Measurements from ENCODE around the gene IL1RL2. TPM values are rescaled to one million over a fixed set of nuclear protein-coding genes. Genes with fewer than 3 reads are reported as not detected.

Gene IL1RL2
- total and polyA plus RNA-seq, 2 donors (not counting 1 experiment from before 2014, with no cell fraction given), result 0.28 to 2.6 TPM

- no peak overlapping the region for H3K4me2 ChIP-seq (ENCODE audit: extremely low read depth, insufficient read depth, low read length)
- H3K79me2 ChIP-seq (ENCODE audit: control insufficient read depth, insufficient read depth, low read length), result peaks cover 23% of the 10 kb centered on the region
- peaks cover 14% of the 10 kb centered on the region for H3K36me3 ChIP-seq (ENCODE audit: control insufficient read depth, insufficient read depth, low read length)
These were observed 32.5 kb upstream of the IL1RL2 start for GRCh38 chr2:102154364-102154763.

GRCh38 chr2:102154946-102155702 is 31.7 kb upstream of the IL1RL2 start:
- peak in 1 of 2 donors; percentile 33 for DNase-seq (ENCODE audit: low read depth in 2 of 2)
- TF ChIP-seq EZH2 (IDR thresholded peaks at IDR 0.05; ENCODE audit: low read length, missing control alignments) (no peak), CTCF (conservative IDR thresholded peaks at IDR 0.05 in 1 of 2, IDR thresholded peaks at IDR 0.05 in 1 of 2; ENCODE audit: low read depth in 1 of 2, low read length in 2 of 2) (no peak)
- no peaks in the 10 kb centered on the region for H4K20me1 ChIP-seq (ENCODE audit: control insufficient read depth, extremely low read depth, insufficient read depth, low read length)
- H3K27ac ChIP-seq (ENCODE audit: insufficient read depth, low read length), result peak overlapping the region; percentile 23
- no peak overlapping the region for H3K4me3 ChIP-seq (replicated peaks in 1 of 4; ENCODE audit: control extremely low read depth in 1 of 4, insufficient read depth in 1 of 4, low read depth in 3 of 4, low read length in 4 of 4)
- H3K9me3 ChIP-seq (ENCODE audit: control insufficient read depth, insufficient read depth, low read depth, low read length), result no peaks in the 10 kb centered on the region
- H3K4me1 ChIP-seq (ENCODE audit: control insufficient read depth, extremely low read depth, insufficient read depth, low read length), result peaks cover 4% of the 10 kb centered on the region
- no peak overlapping the region for H2AFZ ChIP-seq (ENCODE audit: low read length)
- no peaks in the 10 kb centered on the region for H3K27me3 ChIP-seq (ENCODE audit: control insufficient read depth, insufficient read depth, low read length)
- H3K36me3 ChIP-seq (ENCODE audit: control insufficient read depth, insufficient read depth, low read length), result peaks cover 15% of the 10 kb centered on the region
- no peak overlapping the region for H3K4me2 ChIP-seq (ENCODE audit: extremely low read depth, insufficient read depth, low read length)
- no peak overlapping the region for H3K9ac ChIP-seq (ENCODE audit: insufficient read depth, low read length)
- peaks cover 16% of the 10 kb centered on the region for H3K79me2 ChIP-seq (ENCODE audit: control insufficient read depth, insufficient read depth, low read length)

More at GRCh38 chr2:102154364-102154763, 32.5 kb upstream of the IL1RL2 start:
- Histone ChIP-seq H4K20me1 (ENCODE audit: control insufficient read depth, extremely low read depth, insufficient read depth, low read length) (no peaks in the 10 kb centered on the region), H3K9ac (ENCODE audit: insufficient read depth, low read length) (no peak overlapping the region), H3K27me3 (ENCODE audit: control insufficient read depth, insufficient read depth, low read length) (no peaks in the 10 kb centered on the region), H2AFZ (ENCODE audit: low read length) (no peak overlapping the region), H3K4me3 (replicated peaks in 1 of 4; ENCODE audit: control extremely low read depth in 1 of 4, insufficient read depth in 1 of 4, low read depth in 3 of 4, low read length in 4 of 4) (no peak overlapping the region), H3K4me1 (ENCODE audit: control insufficient read depth, extremely low read depth, insufficient read depth, low read length) (peaks cover 4% of the 10 kb centered on the region), H3K27ac (ENCODE audit: insufficient read depth, low read length) (no peak overlapping the region), H3K9me3 (ENCODE audit: control insufficient read depth, insufficient read depth, low read depth, low read length) (no peaks in the 10 kb centered on the region)
- no peak for DNase-seq (ENCODE audit: low read depth in 2 of 2)
- TF ChIP-seq CTCF (conservative IDR thresholded peaks at IDR 0.05 in 1 of 2, IDR thresholded peaks at IDR 0.05 in 1 of 2; ENCODE audit: low read depth in 1 of 2, low read length in 2 of 2) (no peak), EZH2 (IDR thresholded peaks at IDR 0.05; ENCODE audit: low read length, missing control alignments) (no peak)

- Histone ChIP-seq H3K9ac (ENCODE audit: insufficient read depth, low read length) (no peak overlapping the region), H3K36me3 (ENCODE audit: control insufficient read depth, insufficient read depth, low read length) (peaks cover 19% of the 10 kb centered on the region), H3K27me3 (ENCODE audit: control insufficient read depth, insufficient read depth, low read length) (no peaks in the 10 kb centered on the region), H4K20me1 (ENCODE audit: control insufficient read depth, extremely low read depth, insufficient read depth, low read length) (no peaks in the 10 kb centered on the region), H2AFZ (ENCODE audit: low read length) (no peak overlapping the region), H3K27ac (ENCODE audit: insufficient read depth, low read length) (peak overlapping the region; percentile 23), H3K4me3 (replicated peaks in 1 of 4; ENCODE audit: control extremely low read depth in 1 of 4, insufficient read depth in 1 of 4, low read depth in 3 of 4, low read length in 4 of 4) (no peak overlapping the region), H3K9me3 (ENCODE audit: control insufficient read depth, insufficient read depth, low read depth, low read length) (no peaks in the 10 kb centered on the region), H3K4me1 (ENCODE audit: control insufficient read depth, extremely low read depth, insufficient read depth, low read length) (peaks cover 4% of the 10 kb centered on the region), H3K4me2 (ENCODE audit: extremely low read depth, insufficient read depth, low read length) (no peak overlapping the region), H3K79me2 (ENCODE audit: control insufficient read depth, insufficient read depth, low read length) (peaks cover 12% of the 10 kb centered on the region)
- TF ChIP-seq EZH2 (IDR thresholded peaks at IDR 0.05; ENCODE audit: low read length, missing control alignments) (no peak), CTCF (conservative IDR thresholded peaks at IDR 0.05 in 1 of 2, IDR thresholded peaks at IDR 0.05 in 1 of 2; ENCODE audit: low read depth in 1 of 2, low read length in 2 of 2) (no peak)
- DNase-seq (ENCODE audit: low read depth in 2 of 2), result peak in 1 of 2 donors; percentile 95
These were observed 30.9 kb upstream of the IL1RL2 start for GRCh38 chr2:102155703-102156515.

Measured in fibroblast of lung (primary cell).